Inflammatory macrophage (primary cell): Measurements from ENCODE around the gene THOC2.
"Not testable (repeated sequence)": the region's sequence is repeated elsewhere in the genome, so short reads cannot be mapped to it uniquely, and the experiment has no call there.

Experiments
- DNase-seq, 2 donors: peaks; one replicate each; pipeline ENCODE4 v3.0.0-alpha.2; 2020 to 2022
- total RNA-seq, 18 experiments: gene quantifications; one replicate each; lab custom pipeline; 2026; ENCODE audit warnings: mixed read lengths in 6 of 18, inconsistent platforms in 2 of 18; lab: John Stamatoyannopoulos, UW

The THOC2 gene, protein sequence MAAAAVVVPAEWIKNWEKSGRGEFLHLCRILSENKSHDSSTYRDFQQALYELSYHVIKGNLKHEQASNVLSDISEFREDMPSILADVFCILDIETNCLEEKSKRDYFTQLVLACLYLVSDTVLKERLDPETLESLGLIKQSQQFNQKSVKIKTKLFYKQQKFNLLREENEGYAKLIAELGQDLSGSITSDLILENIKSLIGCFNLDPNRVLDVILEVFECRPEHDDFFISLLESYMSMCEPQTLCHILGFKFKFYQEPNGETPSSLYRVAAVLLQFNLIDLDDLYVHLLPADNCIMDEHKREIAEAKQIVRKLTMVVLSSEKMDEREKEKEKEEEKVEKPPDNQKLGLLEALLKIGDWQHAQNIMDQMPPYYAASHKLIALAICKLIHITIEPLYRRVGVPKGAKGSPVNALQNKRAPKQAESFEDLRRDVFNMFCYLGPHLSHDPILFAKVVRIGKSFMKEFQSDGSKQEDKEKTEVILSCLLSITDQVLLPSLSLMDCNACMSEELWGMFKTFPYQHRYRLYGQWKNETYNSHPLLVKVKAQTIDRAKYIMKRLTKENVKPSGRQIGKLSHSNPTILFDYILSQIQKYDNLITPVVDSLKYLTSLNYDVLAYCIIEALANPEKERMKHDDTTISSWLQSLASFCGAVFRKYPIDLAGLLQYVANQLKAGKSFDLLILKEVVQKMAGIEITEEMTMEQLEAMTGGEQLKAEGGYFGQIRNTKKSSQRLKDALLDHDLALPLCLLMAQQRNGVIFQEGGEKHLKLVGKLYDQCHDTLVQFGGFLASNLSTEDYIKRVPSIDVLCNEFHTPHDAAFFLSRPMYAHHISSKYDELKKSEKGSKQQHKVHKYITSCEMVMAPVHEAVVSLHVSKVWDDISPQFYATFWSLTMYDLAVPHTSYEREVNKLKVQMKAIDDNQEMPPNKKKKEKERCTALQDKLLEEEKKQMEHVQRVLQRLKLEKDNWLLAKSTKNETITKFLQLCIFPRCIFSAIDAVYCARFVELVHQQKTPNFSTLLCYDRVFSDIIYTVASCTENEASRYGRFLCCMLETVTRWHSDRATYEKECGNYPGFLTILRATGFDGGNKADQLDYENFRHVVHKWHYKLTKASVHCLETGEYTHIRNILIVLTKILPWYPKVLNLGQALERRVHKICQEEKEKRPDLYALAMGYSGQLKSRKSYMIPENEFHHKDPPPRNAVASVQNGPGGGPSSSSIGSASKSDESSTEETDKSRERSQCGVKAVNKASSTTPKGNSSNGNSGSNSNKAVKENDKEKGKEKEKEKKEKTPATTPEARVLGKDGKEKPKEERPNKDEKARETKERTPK (N-terminal part only)
- 60.3 to 131 (median 89.0) reads per million in 18 experiments for total RNA-seq

DNA sequence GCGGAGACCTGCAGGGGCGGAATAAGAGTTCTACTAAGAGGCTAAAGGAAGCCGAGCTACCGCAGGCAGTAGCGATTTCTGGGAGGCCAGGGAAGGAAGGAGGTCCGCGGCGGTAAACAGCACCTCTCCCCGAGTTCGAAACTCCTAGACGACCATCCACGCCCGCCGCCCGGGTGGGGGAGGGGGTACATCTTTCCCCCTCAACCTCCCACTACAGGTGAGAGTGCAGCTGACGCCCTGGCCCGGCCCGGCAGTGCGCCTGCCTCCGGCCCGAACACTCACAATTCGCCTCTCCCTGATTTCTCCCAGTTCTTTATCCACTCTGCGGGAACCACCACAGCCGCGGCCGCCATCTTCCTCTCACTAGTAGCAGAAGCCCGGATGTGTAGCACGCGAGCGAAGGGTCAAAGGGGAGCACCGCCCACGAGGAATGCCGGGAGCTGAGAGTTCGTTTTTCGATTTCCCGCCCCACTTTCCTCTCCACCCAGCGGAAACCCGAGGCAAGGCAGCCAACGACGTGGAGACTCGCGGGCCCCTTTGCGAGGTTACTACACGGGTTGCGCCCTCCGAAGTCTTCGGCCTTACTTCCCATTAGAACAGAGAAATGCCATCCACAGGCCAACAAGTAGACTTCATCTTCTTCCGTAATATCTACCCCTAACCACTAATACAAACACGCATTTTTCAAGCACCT, at the start of gene THOC2:
Gene THOC2, minus strand, starts transcription at position 383 of the 694 bp plus-strand sequence. Its CDS starts 30 bp downstream, at position 353.
- DNase-seq = peak; percentile 90 to 91

DNA sequence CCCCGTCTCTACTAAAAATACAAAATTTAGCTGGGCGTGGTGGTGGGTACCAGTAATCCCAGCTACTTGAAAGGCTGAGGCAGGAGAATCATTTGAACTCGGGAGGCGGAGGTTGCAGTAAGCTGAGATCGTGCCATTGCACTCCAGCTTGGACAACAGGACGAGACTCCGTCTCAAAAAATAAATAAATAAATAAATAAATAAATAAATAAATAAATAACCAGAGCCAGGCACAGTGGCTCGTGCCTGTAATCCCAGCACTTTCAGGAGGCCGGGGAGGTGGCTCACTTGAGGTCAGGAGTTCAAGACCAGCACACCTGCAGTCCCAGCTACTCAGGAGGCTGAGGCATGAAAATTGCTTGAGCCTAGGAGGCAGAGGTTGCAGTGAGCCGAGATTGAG, 48.9 kb upstream of the THOC2 start:
- DNase-seq = not testable (repeated sequence)

DNA sequence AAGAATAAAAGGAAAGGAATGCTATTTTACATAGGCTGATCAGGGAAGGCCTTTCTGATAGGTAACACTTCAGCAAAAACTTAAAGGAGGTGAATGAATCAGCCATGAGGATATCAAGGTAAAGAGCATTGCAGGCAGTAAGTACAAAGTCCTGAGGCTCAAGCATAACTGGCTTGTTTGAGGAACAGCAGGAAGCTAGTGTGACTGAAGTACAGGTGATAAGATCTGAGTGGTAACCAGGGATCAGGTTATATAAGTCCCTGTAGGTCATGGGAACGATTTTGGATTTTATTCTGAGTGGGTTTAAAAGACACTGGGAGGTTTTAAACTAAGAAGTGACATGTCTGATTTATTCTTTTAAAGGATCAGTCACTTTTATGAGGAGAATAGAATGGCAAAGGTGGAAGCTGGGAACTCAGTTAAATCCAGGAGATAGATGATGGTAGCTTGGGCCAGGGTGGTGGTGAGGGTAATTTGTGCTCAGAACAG, 47.1 kb upstream of the THOC2 start:
- no peak for DNase-seq

DNA sequence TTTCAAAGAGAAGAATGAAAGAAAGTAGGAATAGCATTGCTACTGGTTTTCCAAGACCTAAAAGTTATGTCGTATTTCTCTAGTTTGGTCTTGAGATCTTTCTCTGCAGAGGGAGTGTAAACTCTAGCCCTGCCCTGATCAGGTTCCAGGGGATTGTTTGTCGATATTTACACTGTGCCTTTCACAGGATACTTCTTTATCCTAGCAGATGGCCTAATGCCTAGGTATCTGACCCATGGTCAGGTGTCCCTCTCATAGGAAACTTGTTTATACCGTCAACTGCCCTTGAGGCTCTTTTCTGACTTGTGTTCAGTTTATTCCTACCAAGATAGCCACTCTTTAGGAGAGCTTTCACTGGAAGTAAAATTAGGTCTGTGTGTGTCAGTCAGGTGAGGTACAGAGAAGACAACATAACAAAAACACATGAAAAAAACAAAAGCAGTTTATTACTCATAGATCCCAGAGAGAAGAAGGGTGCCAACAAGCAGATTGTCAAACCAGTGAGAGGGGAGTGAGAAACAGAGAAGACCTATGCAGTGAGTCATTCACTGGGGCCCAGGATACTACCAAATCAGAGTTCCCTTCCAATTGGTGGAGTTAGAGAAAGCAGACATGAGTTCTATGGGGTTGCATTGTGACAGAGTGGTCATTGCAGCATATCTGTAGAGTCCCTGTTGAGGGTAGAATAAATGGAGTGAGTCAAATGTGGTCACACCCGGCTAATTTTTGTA, 40.6 kb upstream of the THOC2 start:
- peak; percentile 15 to 31 for DNase-seq

DNA sequence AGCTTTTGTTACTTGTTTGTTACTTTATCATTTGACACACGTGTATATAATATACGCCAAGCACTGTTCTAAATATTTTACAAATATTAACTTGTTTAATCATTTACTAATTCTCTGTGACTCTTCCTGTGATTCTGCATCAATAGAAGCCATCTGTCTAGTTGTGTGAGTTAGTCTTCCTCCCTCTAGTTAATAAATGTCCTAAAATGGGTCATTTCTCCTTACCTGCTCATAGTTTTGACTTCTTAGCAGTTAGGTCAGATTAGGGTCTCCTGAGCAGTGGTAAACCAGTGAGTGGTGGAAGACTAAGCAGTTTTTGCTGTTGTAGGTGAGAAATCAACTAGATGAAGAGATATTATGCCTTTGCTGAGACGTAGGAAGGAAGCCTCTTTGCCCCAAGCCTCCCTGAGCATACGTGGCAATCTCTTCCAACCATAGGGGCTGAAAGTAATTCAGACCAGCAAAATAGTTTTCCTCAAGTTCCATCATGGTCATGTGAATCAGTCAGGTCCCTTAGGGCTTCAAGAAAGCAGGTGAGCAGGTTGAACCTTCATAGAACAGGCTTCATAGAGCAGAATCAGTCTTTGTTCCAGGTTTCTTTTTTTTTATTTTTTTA, 38.7 kb upstream of the THOC2 start:
- no peak for DNase-seq

DNA sequence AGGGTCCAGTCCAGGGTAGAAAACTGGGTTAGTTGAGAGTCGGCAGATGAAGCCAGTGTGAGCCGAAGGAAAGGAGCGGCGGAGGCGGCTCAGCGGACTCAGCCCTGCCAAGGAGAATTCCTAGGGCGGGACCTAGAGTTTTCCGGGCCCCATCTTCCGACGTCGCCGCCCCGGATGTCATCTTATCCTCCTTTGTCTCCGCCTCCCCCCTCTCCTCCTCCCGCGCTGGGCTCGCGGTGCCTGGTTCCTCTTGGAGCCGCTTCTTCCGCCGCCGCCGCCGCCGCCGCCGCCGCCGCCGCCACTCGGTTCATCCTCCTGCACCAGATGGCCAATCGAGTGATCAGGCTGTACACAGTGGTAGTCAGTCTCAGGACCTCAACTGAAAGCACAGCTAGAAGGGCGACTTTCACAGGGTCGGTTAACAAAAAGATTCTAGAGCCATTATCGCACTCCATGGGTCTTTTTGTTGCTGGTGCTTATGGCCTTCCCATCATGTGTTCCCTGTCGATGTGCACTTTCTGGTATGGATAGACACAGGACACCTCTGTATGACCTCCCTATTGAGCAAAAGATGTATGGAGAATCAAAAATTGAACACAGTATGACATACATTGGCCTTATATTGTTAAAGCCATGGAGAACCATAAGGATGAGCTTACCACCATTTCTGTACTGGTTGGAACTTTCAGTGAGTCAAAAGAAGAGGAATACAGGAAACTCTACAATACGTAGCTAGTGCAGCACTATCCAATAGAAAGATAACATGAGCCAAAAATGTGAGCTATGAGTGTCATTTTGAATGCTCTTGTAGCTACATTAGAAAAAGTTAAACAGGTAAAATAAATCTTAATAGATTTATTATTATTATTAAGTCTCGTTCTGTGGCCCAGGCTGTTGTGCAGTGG, 32.4 kb upstream of the THOC2 start:
- DNase-seq = peak; percentile 81 to 84

DNA sequence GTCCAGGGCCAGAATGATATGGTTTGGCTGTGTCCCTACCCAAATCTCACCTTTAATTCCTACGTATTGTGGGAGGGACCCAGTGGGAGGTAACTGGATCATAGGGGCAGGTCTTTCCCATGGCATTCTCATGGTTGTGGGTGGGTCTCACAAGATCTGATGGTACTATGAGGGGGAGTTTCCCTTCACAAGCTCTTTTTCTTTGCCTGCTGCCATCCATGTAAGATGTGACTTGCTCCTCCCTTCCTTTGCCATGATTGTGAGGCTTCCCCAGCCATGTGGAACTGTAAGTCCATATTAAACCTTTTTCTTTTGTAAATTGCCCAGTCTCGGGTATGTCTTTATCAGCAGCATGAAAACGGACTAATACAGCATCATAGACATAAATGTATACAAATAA, 27.0 kb upstream of the THOC2 start:
- not testable (repeated sequence) for DNase-seq

DNA sequence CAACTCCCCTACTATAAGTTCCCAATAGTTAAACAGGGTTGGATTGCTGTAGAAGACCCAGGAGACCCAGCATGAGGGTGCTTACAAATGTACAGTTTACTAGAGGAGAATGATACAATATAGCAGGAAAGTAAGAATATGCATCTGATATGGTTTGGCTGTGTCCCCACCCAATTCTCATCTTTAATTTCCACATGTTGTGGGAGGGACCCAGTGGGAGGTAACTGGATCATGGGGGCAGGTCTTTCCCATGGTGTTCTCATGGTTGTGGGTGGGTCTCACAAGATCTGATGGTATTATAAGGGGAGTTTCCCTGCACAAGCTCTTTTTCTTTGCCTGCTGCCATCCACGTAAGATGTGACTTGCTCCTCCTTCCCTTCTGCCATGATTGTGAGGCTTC, 24.9 kb upstream of the THOC2 start:
- not testable (repeated sequence) for DNase-seq

DNA sequence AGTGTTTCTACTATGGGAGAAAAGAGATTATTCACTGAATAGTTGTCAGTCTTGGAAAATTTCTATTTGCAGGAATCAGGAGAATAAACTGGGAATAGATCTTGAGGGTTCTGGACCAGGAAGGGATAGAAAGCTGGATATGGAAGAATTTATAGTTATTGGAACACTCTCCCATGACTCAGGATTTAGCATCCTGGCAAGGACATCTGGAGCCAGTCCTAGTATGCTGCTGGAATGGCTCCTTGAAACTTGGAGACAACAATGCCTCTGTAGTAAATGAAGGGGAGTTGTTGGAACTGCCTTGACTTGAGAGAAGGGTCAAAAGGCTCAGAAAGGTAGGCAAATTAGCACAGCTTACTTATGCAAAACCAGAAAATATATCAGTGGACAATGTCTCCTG, 23.5 kb upstream of the THOC2 start:
- DNase-seq = no peak

DNA sequence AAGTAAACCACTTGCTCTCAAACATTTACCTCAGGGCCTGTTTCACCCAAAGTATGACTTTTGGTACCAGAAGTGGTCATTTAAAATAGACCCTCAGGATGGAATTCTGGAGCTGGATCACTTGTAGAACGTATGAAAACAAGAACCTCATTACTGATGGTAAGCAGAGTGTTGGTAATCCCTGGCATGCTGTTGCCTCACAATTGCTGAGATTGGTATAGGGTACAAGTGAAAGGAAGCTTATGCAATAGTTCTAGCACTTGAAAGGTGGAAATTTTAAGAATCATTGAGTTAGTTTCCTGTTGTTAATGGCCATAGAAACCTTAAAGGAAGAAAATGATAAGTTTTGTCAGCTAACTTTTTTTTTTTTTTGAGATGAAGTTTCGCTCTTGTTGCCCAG, 22.3 kb upstream of the THOC2 start:
- DNase-seq = peak in 1 of 2 donors; percentile 13

DNA sequence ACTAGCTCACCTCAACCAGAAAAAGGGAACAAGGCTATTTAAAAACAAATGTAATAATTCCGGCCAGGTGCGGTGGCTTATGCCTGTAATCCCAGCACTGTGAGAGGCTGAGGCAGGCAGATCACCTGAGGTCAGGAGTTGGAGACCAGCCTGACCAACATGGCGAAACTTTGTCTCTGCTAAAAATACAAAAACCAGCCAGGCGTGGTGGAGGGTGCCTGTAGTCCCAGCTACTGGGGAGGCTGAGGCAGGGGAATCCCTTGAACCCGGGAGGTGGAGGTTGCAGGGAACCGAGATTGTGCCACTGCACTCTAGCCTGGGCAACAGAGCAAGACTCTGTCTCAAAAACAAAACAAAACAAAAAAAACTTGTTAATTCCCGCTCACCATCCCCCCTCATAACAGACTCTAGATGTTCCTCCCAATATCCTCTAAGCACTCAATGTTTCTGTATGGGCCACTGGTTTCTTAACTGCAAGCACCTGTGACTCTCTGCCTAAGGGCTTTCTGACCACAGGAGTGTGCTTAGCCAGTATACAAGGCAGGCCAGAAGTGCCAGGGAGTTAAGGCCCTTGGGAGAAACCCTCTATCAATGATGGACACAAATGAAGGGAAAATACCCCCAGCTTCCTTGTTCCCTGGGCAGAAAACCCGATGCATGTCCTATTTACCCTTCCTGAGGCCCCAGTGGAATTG, 21.0 kb upstream of the THOC2 start:
- no peak for DNase-seq

DNA sequence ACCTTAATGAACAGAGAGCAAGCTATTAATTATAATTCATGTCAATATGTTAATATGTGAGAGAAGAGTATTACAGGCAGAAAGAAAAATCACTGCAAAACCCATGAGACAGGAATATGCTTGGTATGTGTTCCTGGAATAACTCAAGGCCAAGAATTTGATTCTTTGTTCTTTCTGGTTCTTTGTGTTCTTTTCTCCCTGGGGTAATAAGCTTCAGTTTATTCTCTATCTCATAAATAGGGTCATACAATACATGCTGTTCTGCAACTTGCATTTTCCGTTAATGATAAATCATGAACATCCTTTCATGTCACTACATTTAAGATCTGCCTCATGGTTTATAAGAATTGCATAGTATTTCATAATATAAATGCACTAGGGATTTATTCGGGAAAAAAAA, 16.8 kb upstream of the THOC2 start:
- DNase-seq = no peak

DNA sequence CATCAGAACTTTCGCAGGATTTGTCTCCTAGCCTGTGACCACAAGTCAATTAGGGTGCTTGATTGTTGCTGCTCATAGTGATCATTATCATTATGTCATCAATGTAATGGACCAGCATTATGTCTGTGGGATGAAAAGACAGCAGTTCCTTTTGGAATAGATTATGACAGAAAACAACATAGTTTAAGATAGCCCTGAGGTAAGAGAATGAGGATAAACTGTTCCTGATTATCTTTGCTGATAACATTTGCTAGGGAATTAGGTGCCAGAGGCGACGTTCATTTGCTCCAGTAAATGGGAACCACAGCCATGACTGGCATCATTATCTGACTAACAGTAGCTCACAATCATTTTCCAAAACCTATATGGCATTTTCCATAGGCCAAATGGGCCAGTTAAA, 12.7 kb upstream of the THOC2 start:
- DNase-seq = no peak

DNA sequence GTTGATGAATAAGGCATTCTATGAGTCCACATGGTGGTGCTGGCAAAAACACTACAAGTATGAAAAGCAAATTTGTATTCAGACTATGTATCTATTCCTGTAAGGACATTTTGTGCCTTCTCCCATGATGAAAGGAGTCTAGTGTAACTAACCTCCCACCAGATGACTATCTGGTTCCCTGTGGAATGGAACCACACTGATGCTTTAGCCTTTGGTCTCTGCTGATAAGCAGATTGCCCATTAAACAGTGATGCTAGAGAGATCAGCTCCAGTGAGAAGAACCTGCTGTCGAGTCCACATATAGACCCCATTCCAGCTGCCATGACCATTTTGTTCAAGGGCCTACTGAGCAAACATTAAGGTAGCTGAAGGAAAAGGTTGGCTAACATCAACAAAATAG, 10.5 kb upstream of the THOC2 start:
- no peak for DNase-seq

DNA sequence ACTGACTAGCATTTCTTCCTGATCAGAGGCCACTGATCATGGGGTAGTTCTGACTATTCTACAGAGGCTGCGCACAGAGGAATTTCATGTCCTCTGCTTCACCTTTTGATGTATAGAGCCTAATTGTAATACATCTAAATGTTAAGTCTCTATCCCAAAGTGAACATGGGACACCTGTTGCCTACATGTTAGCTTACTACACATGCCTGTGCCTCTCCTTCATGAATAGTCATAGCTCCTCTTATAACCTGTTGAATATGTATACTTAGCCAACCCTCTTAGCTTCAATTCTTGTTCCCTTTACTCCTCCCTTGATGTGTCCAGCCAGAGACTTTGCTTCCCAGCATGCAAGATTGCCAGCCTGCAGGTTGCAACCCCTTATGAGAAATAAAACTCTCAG, 9.6 kb upstream of the THOC2 start:
- DNase-seq = no peak

DNA sequence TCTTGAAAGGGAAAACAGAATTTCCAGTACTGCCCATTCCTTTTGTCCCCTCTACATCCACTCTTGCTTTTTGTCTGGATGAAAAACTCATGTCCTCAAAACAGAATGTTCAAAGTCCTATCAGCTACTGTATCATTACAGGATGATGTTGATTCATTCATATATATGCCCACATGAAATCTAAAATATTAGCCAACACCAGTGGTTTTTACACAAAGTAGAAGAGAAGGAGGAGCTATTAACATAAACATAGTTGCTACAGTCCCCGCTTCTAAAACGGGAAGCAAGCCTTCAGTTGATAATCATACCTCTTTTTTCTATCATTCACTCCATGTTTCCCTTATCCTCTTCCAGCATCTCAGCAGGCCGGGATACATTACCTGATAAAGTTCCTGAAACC, 7.7 kb upstream of the THOC2 start:
- DNase-seq = peak; percentile 19 to 72

DNA sequence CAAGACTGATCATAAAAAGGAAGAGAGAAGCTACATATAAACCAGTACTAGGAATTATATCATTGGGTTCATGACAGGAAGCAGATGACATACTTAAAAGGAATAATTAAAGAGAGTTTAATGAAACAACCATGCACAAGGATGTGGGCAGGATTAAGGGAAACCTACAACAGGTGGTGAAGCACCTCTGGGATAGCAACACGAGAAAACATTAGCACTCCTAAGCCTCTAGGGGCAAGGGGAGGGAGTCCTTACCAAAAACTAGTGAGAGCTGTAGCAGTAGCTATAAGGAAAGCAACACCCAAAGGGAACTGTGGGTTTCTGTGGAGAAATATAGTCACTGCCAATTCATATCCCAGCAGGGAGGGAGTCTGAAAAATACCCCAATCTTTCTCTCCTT, 7.2 kb upstream of the THOC2 start:
- no peak for DNase-seq

DNA sequence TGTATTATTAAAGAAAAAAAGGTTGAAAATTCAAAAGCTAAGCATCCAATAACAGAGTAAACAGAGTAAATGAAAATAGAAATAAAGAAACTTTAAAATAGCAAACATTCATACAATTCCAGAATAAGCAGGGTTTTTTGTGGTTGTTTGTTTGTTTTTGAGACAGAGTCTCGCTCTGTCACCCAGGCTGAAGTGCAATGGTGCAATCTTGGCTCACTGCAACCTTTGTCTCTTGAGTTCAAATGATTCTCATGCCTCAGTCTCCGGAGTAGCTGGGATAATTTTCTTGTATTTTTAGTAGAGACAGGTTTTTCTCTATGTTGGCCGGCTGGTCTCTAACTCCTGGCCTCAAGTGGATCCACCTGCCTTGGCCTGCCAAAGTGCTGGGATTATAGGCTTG, 6.6 kb upstream of the THOC2 start:
- DNase-seq = no peak

DNA sequence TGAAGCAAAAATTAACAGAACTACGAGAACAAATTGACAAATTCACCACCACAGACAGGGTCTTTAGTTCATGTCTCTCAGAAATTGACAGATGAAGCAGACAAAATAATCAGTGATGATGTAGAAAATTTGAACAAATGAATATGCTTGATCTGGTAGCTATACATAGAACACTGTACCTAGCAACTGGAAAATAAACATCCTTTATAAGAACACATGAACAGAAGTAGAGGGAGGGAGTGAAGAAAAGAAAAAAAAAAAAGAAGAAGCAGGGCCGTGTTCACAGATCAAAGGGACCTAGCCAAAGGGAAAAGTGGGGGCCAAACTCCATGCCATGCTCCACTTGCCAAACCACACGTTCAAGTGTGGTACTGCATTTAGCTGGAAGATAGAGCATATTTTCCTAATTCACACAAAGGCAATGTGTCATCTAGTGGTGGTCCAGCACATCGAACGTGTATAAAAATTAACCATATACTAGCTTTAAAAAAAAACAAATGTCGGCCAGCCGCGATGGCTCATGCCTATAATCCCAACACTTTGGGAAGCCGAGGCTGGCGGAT, 5.6 kb upstream of the THOC2 start:
- no peak for DNase-seq
